ENCODE data around the gene PRKCZ. TPM values are rescaled to one million over a fixed set of nuclear protein-coding genes. Genes with fewer than 3 reads are reported as not detected.
A peak's percentile ranks its signal among the peaks of the same experiment; 100 is the strongest.

The PRKCZ gene
- polyA plus RNA-seq, 4 donors = 44.2 to 252 (median 144) TPM

DNA sequence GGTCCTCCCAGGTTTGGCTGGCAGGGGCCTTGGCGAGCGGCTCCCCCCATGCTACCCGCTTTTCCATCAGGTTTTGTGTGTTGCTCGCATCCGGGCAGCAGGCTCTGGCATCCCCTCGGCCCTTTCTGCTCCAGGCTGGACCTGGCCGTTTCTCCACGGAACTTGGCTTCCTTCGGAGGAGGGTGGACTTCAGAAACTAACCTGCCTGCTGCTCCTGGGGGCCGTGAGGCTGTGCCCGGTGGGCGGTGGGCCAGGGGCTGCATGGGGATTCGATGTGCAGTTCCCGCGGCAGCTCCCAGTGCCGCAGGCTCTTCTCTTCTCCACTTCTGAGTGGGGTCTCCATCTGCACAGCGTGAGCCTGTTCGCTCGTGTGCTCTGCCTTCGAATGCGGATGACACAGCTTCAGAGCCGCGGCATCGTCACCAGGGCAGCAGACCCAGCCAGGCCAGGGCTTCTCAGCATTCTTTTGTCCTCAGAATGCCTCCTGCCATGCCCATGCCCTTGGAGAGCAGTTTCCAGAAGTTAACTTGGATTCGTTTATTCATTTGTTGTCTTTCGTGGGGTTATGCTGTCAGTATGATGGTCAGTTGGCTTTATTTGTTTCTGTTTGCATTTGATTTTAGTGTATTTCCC, 36.4 kb downstream of the PRKCZ start:
- FAIRE-seq = no peak
- H3K27me3 ChIP-seq (ENCODE audit: control insufficient read depth in 3 of 3, insufficient read depth in 3 of 3, low read length in 3 of 3) = no peaks in the 10 kb centered on the region
- H3K27ac ChIP-seq (ENCODE audit: low read depth in 1 of 3, low read length in 2 of 3) = no peak overlapping the region
- no peak for DNase-seq
- no peaks in the 10 kb centered on the region for H3K9me3 ChIP-seq (ENCODE audit: control insufficient read depth in 2 of 2, insufficient read depth in 1 of 2, low read depth in 1 of 2, low read length in 1 of 2)
- 94 to 96% (median 95%) methylated on average over 21 to 26 of the region's 26 CpGs for WGBS, 3 donors
- H3K36me3 ChIP-seq (ENCODE audit: control insufficient read depth in 3 of 3, insufficient read depth in 2 of 3, low read depth in 1 of 3, low read length in 3 of 3) = peaks cover 0 to 86% (median 6%) of the 10 kb centered on the region in 3 donors
- H3K4me3 ChIP-seq (ENCODE audit: low read depth in 1 of 3, low read length in 3 of 3) = no peak overlapping the region
- H3K4me1 ChIP-seq (ENCODE audit: control insufficient read depth in 3 of 3, insufficient read depth in 2 of 3, low read depth in 1 of 3, low read length in 2 of 3) = no peaks in the 10 kb centered on the region

DNA sequence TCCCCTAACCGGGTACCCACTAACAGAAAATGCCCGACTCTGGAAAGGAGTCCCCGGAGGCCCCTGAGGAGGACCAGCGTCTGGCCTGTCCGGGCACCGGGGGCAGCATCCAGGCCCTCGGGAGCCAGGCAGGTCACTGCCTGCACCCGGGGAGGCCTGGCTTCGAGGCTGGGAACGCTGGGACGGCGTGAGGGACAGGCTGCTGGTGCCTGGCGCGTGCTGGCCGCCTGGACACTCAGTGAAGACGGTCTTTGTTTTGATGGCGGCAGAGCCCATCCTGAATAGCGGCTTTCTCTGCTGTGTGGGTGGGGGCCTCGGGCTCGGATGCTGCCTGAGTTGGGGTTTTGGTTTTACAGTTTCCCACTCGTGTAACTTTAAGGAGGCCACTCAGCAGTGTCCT, 37.6 kb downstream of the PRKCZ start:
- H3K27me3 ChIP-seq (ENCODE audit: control insufficient read depth in 3 of 3, insufficient read depth in 3 of 3, low read length in 3 of 3) = no peaks in the 10 kb centered on the region
- peaks cover 0 to 86% (median 6%) of the 10 kb centered on the region in 3 donors for H3K36me3 ChIP-seq (ENCODE audit: control insufficient read depth in 3 of 3, insufficient read depth in 2 of 3, low read depth in 1 of 3, low read length in 3 of 3)
- FAIRE-seq = no peak
- DNase-seq = no peak
- H3K4me1 ChIP-seq (ENCODE audit: control insufficient read depth in 3 of 3, insufficient read depth in 2 of 3, low read depth in 1 of 3, low read length in 2 of 3) = peaks cover 0 to 10% (median 2%) of the 10 kb centered on the region in 3 donors
- H3K27ac ChIP-seq (ENCODE audit: low read depth in 1 of 3, low read length in 2 of 3) = no peak overlapping the region
- no peak overlapping the region for H3K4me3 ChIP-seq (ENCODE audit: low read depth in 1 of 3, low read length in 3 of 3)
- no peaks in the 10 kb centered on the region for H3K9me3 ChIP-seq (ENCODE audit: control insufficient read depth in 2 of 2, insufficient read depth in 1 of 2, low read depth in 1 of 2, low read length in 1 of 2)
- WGBS, 3 donors = 85 to 91% (median 89%) methylated on average over 21 of the region's 21 CpGs

GRCh38 chr1:2088458-2088857, 38.2 kb downstream of the PRKCZ start:
- peaks cover 0 to 13% (median 7%) of the 10 kb centered on the region in 3 donors for H3K4me1 ChIP-seq (ENCODE audit: control insufficient read depth in 3 of 3, insufficient read depth in 2 of 3, low read depth in 1 of 3, low read length in 2 of 3)
- peaks cover 0 to 87% (median 5%) of the 10 kb centered on the region in 3 donors for H3K36me3 ChIP-seq (ENCODE audit: control insufficient read depth in 3 of 3, insufficient read depth in 2 of 3, low read depth in 1 of 3, low read length in 3 of 3)
- no peaks in the 10 kb centered on the region for H3K9me3 ChIP-seq (ENCODE audit: control insufficient read depth in 2 of 2, insufficient read depth in 1 of 2, low read depth in 1 of 2, low read length in 1 of 2)
- no peak for FAIRE-seq
- H3K27ac ChIP-seq (ENCODE audit: low read depth in 1 of 3, low read length in 2 of 3) = no peak overlapping the region
- WGBS, 3 donors = 69 to 93% (median 80%) methylated on average over 16 of the region's 16 CpGs
- no peak for DNase-seq
- no peaks in the 10 kb centered on the region for H3K27me3 ChIP-seq (ENCODE audit: control insufficient read depth in 3 of 3, insufficient read depth in 3 of 3, low read length in 3 of 3)
- no peak overlapping the region for H3K4me3 ChIP-seq (ENCODE audit: low read depth in 1 of 3, low read length in 3 of 3)

GRCh38 chr1:2089051-2089450, 38.8 kb downstream of the PRKCZ start:
- FAIRE-seq (no peak), DNase-seq (no peak)
- Histone ChIP-seq H3K4me1 (ENCODE audit: control insufficient read depth in 3 of 3, insufficient read depth in 2 of 3, low read depth in 1 of 3, low read length in 2 of 3) (peaks cover 0 to 13% (median 7%) of the 10 kb centered on the region in 3 donors), H3K36me3 (ENCODE audit: control insufficient read depth in 3 of 3, insufficient read depth in 2 of 3, low read depth in 1 of 3, low read length in 3 of 3) (peaks cover 0 to 88% (median 3%) of the 10 kb centered on the region in 3 donors), H3K4me3 (ENCODE audit: low read depth in 1 of 3, low read length in 3 of 3) (no peak overlapping the region), H3K27me3 (ENCODE audit: control insufficient read depth in 3 of 3, insufficient read depth in 3 of 3, low read length in 3 of 3) (no peaks in the 10 kb centered on the region), H3K9me3 (ENCODE audit: control insufficient read depth in 2 of 2, insufficient read depth in 1 of 2, low read depth in 1 of 2, low read length in 1 of 2) (no peaks in the 10 kb centered on the region), H3K27ac (ENCODE audit: low read depth in 1 of 3, low read length in 2 of 3) (peak overlapping the region in 1 of 3 donors; percentile 3)
- 92 to 94% (median 94%) methylated on average over 17 of the region's 17 CpGs for WGBS, 3 donors

- Histone ChIP-seq H3K4me1 (ENCODE audit: control insufficient read depth in 3 of 3, insufficient read depth in 2 of 3, low read depth in 1 of 3, low read length in 2 of 3) (peaks cover 0 to 13% (median 7%) of the 10 kb centered on the region in 3 donors), H3K4me3 (ENCODE audit: low read depth in 1 of 3, low read length in 3 of 3) (no peak overlapping the region), H3K27me3 (ENCODE audit: control insufficient read depth in 3 of 3, insufficient read depth in 3 of 3, low read length in 3 of 3) (no peaks in the 10 kb centered on the region), H3K9me3 (ENCODE audit: control insufficient read depth in 2 of 2, insufficient read depth in 1 of 2, low read depth in 1 of 2, low read length in 1 of 2) (no peaks in the 10 kb centered on the region), H3K36me3 (ENCODE audit: control insufficient read depth in 3 of 3, insufficient read depth in 2 of 3, low read depth in 1 of 3, low read length in 3 of 3) (peaks cover 0 to 85% (median 3%) of the 10 kb centered on the region in 3 donors), H3K27ac (ENCODE audit: low read depth in 1 of 3, low read length in 2 of 3) (no peak overlapping the region)
- FAIRE-seq = no peak
- WGBS, 3 donors = 81 to 88% (median 88%) methylated on average over 22 of the region's 22 CpGs
- no peak for DNase-seq
Observed at GRCh38 chr1:2090216-2090890, 40.1 kb downstream of the PRKCZ start.

GRCh38 chr1:2091611-2092604, 41.7 kb downstream of the PRKCZ start:
- DNase-seq = peak; percentile 88 to 95
- Histone ChIP-seq H3K36me3 (ENCODE audit: control insufficient read depth in 3 of 3, insufficient read depth in 2 of 3, low read depth in 1 of 3, low read length in 3 of 3) (peaks cover 0 to 84% (median 6%) of the 10 kb centered on the region in 3 donors), H3K27ac (ENCODE audit: low read depth in 1 of 3, low read length in 2 of 3) (peak overlapping the region; percentile 8 to 88 (median 47)), H3K9me3 (ENCODE audit: control insufficient read depth in 2 of 2, insufficient read depth in 1 of 2, low read depth in 1 of 2, low read length in 1 of 2) (peaks cover 3 to 8% of the 10 kb centered on the region in 2 donors), H3K27me3 (ENCODE audit: control insufficient read depth in 3 of 3, insufficient read depth in 3 of 3, low read length in 3 of 3) (no peaks in the 10 kb centered on the region), H3K4me3 (ENCODE audit: low read depth in 1 of 3, low read length in 3 of 3) (peak overlapping the region in 1 of 3 donors; percentile 12), H3K4me1 (ENCODE audit: control insufficient read depth in 3 of 3, insufficient read depth in 2 of 3, low read depth in 1 of 3, low read length in 2 of 3) (peaks cover 0 to 13% (median 7%) of the 10 kb centered on the region in 3 donors)
- WGBS, 3 donors = 33 to 61% (median 51%) methylated on average over 48 of the region's 48 CpGs
- no peak for FAIRE-seq

- Histone ChIP-seq H3K36me3 (ENCODE audit: control insufficient read depth in 3 of 3, insufficient read depth in 2 of 3, low read depth in 1 of 3, low read length in 3 of 3) (peaks cover 0 to 82% (median 7%) of the 10 kb centered on the region in 3 donors), H3K27ac (ENCODE audit: low read depth in 1 of 3, low read length in 2 of 3) (peak overlapping the region in 1 of 3 donors; percentile 88), H3K4me3 (ENCODE audit: low read depth in 1 of 3, low read length in 3 of 3) (no peak overlapping the region), H3K9me3 (ENCODE audit: control insufficient read depth in 2 of 2, insufficient read depth in 1 of 2, low read depth in 1 of 2, low read length in 1 of 2) (peaks cover 6 to 17% of the 10 kb centered on the region in 2 donors), H3K27me3 (ENCODE audit: control insufficient read depth in 3 of 3, insufficient read depth in 3 of 3, low read length in 3 of 3) (no peaks in the 10 kb centered on the region), H3K4me1 (ENCODE audit: control insufficient read depth in 3 of 3, insufficient read depth in 2 of 3, low read depth in 1 of 3, low read length in 2 of 3) (peaks cover 0 to 13% (median 7%) of the 10 kb centered on the region in 3 donors)
- FAIRE-seq (no peak), DNase-seq (no peak)
- WGBS, 3 donors = 84 to 89% (median 88%) methylated on average over 14 of the region's 14 CpGs
Observed at GRCh38 chr1:2093055-2093454, 42.8 kb downstream of the PRKCZ start.

DNA sequence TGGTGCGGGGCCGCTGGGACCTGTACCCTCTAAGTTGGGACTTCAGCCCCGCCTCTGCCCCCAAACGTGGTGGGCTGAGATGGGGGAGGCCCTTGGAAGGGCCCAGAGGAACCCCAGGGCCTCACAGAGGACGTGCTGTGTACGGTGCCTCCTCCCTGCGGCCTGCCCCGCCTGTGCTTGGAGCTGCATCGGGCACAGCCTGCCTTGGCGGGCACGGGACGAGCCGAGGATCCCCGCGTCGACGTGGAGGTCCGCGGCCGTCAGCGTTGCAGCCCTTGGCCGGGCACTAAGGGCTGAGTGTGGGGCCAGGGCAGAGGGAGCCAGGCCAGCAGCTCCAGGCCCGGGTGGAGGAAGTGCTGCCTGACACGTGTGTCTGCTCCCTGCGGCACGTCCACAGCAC, 43.4 kb downstream of the PRKCZ start:
- Histone ChIP-seq H3K27me3 (ENCODE audit: control insufficient read depth in 3 of 3, insufficient read depth in 3 of 3, low read length in 3 of 3) (no peaks in the 10 kb centered on the region), H3K36me3 (ENCODE audit: control insufficient read depth in 3 of 3, insufficient read depth in 2 of 3, low read depth in 1 of 3, low read length in 3 of 3) (peaks cover 0 to 82% (median 4%) of the 10 kb centered on the region in 3 donors), H3K4me3 (ENCODE audit: low read depth in 1 of 3, low read length in 3 of 3) (no peak overlapping the region), H3K9me3 (ENCODE audit: control insufficient read depth in 2 of 2, insufficient read depth in 1 of 2, low read depth in 1 of 2, low read length in 1 of 2) (peaks cover 6 to 21% of the 10 kb centered on the region in 2 donors), H3K27ac (ENCODE audit: low read depth in 1 of 3, low read length in 2 of 3) (peak overlapping the region in 1 of 3 donors; percentile 88), H3K4me1 (ENCODE audit: control insufficient read depth in 3 of 3, insufficient read depth in 2 of 3, low read depth in 1 of 3, low read length in 2 of 3) (peaks cover 0 to 13% (median 7%) of the 10 kb centered on the region in 3 donors)
- FAIRE-seq (no peak), DNase-seq (no peak)
- WGBS, 3 donors = 88 to 90% (median 89%) methylated on average over 22 to 26 of the region's 26 CpGs

All from small intestine (tissue), 7 donors.